C1 segment of cervical spinal cord (tissue), 14 donors: ENCODE measurements around the gene MRGPRG.

Experiments used
- DNase-seq, 14 donors: peaks; one replicate each; lab custom pipeline; 2025; lab: John Stamatoyannopoulos, UW

Gene MRGPRG

GRCh38 chr11:3225826-3226750, 7.5 kb upstream of the MRGPRG start:
- peak in 1 of 14 donors; percentile 8 for DNase-seq

GRCh38 chr11:3225159-3225758, 6.6 kb upstream of the MRGPRG start:
- DNase-seq: no peak

DNA sequence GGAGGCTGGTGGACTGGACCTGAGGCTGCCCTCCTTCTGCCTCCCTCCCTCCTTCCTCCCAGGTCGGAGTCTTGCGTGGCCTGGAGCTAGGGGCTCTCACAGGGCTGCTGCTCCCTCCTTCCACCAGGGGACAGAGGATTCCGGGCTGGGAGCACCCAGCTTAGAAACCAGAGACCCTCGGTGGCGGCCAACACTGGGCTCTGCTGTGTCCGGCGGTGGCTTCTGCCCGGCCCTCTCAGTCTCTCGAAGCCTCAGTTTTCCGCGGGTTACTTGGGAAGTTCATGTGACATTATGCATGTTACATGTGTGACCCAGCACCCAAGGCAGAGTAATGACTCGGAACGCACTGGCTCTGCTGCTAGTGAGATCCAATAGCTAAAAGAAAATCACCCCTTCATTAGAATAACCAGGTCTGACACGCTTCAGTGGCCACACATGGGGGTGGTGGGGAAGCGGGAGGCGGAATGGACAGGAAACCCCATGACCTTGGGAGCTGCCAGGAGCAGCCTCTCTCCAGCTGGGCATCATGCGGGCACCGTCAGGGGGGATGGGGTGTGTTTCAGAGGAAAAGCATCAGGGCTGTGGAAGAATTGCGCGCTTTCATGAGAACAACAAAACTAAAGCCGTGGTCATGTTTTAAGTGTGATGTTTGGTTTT, 5.9 kb upstream of the MRGPRG start:
- peak in 1 of 14 donors; percentile 30 for DNase-seq

GRCh38 chr11:3223932-3224381, 5.3 kb upstream of the MRGPRG start:
- DNase-seq: no peak

DNA sequence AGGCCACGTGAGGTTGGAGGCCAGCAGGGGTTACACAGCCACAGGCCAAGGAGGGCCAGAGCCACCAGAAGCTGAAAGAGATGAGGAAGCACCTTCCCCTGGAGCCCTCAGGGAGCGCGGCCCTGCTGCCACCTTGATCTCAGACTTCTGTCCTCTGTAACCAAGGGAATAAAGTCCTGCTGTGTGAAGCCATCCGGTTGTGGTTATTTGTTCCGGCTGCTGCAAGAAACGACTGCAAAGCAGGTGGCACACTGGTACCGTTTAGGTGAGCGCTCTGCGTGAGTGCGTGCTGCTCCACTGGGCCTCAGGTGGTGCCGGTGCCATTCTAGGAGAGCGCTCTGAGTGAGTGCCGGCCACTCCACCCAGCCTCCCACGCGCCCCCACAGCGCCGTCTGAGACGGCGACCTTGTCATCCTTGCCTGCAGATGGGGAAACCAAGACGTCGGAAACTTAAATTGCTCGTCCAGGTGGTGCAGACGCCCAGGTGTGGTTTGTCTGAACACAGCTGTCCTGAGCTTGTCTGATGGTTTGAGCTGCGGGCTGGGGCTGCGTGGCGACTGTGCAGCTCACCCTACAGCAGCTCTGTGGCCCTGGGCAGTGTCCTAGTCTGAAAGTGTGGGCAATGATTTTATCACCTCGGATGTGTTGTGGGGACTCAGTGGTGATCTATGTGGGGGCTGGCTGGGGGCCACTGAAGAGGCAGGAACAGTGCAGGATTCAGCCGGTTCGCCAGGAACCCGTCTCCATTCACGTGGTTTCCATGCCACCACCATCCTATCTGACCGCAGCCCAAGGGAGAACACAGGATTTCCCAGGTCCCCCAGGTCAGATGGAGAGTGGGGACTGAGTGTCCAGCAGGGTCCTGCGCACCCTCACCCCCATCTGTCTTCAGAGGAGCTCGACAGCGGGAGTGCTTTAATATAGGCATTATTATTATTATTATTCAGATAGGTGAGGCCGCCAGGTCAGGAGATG, 4.6 kb upstream of the MRGPRG start:
- no peak for DNase-seq

DNA sequence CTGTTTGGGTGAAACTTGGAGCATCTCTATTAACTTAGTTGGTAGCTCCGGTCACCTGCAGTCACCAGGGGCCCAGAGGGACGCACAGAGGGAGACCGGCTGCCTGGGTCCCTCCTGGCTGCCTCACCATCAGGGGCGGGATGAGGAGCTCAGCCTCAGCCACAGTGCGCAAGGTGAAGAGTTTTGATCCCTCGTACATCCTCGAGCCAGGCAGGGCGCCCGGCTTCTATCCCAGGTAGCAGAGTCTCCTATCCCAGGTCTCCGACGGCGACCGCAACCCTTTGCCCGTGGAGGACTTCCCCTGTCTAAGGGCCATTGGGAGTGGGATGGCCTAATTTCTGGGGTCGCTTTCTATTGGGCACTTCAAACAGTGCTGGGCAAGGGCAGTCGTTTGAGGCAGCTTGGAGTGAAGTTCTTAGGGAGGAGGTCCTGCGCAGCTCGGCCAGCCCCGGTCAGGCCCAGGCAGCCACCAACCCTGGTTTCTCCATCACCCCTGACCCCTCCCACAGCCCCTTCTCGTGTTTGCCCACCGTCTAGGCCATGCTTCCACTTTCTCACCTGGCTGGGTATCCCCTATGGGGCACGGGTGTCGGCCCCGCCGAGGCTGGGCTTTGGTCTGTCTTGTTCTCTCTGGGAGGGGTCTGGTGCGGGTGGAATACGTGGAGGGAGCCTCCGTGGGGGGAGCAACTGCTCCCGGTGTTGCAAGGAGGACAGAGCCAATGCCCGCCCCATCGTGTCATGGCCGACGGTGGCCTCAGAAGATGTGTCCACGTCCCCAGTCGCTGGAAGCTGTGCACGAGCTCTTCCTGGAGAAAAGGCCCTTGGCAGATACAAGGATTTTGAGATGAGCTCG, 3.6 kb upstream of the MRGPRG start:
- DNase-seq: no peak

GRCh38 chr11:3221408-3222002, 2.9 kb upstream of the MRGPRG start:
- DNase-seq: no peak

DNA sequence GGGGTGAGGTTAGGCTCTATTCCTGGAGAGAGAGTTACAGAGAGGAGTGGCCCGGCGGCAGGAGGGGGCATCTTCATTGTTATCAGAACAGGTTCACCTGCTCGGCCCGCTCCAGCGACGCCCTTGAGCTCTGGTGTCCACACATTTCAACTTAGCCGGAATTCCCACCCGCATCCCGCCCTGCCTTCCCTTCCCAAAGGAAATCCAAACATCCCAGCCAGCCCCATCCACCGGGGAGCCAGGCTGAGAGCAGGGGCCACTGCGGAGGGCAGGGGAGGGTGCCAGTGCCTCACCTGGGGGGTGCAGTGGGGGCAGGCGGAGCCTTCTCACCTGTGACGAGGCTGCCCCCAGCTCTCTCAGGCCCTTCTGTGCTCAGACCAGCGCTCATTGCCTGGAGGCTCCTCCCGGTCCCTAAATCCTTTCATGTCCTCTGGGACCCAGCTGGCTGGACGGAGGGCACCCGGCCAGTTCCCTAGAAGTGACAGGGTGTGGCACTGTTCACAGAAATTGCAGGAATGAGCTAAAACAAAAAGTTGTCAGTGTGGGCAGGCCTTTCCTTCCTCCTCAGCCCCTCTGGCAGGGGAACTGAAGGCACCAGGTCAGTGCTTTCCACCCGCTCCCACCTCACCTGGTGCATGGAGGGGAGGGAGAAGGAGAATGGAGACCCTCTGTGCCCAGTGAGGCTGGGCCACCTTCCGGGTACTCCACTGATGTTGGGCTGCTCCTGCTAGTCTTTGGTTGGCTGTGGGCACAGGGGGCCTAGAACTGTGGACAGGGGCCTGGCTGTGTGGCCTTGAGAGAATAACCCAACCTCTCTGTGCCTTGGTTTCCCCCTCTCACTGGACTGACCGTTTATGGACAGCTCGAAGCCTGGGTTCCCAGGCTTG, 2.2 kb upstream of the MRGPRG start:
- no peak for DNase-seq

- DNase-seq: no peak
Observed at GRCh38 chr11:3220101-3220500, 1.5 kb upstream of the MRGPRG start.

DNA sequence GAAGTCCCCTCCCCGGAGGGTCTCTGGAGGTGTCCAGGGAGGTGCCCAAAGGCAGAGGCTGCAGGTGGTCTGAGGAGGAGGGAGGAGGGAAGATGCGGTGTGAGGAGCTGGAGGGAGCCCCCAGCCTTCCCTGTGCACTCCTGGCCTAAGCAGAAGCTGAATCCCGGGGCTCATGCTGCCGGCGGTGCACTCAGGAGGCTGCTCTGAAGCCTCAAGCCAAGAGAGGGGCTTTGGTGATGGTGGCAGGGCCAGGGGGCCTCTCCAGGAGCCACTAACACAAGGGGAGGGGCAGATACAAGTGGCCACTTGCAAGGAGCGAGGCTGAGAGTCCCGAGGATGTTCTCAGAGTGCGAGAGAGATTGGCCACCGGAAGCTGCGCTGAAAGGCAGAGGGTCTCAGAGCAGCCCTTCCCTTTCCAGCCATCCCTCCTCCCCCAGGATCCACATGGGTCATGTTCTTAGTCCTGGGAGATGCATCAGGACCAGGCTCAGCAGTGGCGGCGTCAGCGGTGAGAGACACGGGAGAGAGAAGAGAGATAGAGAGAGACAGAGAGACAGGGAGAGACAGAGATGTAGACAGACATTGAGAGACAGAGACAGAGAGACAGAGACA, 774 bp upstream of the MRGPRG start:
- no peak for DNase-seq

DNA sequence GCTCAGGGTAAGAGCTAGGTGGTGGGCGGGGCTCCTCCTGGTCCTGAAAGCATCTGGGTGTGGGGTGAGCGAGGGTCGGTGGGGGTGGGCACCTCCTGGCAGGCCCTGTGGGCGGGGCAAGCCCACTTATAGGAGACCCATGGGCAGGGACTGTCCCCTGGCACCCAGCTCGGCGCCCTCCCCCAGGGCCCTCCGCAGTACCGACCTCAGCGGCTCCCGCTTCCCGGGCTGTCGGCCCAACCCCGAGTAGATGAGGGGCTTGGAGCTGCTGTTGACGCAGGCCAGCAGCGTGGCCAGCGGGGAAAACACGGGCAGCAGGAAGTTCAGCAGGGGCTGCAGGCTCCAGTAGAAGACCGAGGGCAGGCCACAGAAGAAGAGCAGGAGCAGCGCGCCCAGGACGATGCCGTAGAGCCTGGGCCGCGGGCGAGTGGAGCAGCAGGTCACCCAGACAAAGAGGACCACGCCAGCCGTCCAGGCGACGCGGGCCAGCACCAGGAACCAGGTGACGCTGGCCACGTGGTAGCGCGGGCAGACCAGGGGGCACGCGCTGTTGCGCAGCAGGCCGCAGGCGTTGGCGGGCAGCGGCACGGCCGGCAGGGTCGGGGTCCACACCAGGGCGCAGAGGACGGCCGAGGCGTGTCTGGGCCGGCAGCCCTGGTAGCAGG, 663 bp downstream of the MRGPRG start:
- DNase-seq: no peak

DNA sequence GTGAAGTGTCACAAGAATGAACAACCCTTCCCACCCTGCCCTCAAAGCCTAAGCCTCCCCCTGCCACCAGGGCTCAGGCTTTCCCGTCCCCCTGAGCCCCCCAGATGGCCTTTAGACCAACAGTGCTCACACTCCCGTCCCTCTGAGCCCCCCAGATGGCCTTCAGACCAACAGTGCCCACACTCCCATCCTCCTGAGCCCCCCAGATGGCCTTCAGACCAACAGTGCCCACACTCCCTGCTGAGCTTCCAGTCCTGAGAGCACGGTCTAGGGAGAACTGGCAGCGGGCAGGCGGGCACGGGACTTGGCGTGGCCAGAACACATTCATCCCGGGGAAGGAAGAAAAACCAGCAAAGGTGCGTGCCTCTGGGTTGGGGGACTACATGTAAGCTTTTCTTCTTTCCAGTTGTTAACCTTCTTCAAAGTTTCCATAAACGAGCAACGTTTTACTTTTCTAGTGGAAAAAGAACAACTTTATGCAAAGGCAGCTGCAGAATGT, 2.5 kb downstream of the MRGPRG start:
- DNase-seq: no peak

- peak in 1 of 14 donors; percentile 5 for DNase-seq
Observed at GRCh38 chr11:3215346-3216026, 3.1 kb downstream of the MRGPRG start.

DNA sequence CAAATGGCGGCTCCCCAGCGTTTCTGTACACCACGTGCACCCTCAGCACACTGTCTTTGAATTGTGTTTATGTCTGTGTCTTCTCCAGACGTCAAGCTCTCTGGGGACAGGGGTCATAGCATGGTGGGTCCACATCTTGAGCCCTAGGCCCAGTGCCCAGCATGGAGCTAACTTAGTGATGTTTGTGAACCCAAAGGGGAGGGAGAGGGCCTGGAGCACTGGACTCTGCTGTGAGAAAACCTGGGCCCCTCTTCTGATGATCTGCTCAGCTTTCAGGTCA, 4.3 kb downstream of the MRGPRG start:
- no peak for DNase-seq

GRCh38 chr11:3213659-3214419, 4.8 kb downstream of the MRGPRG start:
- no peak for DNase-seq

- DNase-seq: no peak
Observed at GRCh38 chr11:3208272-3208671, 10.3 kb downstream of the MRGPRG start.
